Endothelial cell of umbilical vein (primary cell): ENCODE data around the gene BBC3. TPM values are rescaled to one million over a fixed set of nuclear protein-coding genes. Genes with fewer than 3 reads are reported as not detected.

Experiments
- BruUV-seq: library from RNA; stranded (reverse); fragments of 400-500 nt; replicated peaks from 2 replicates; lab custom pipeline; 2021; lab: Mats Ljungman, UMichigan
- CTCF ChIA-PET: fragments of 300-600, 350-600 bp; sonication (Branson Sonifier 250); formaldehyde crosslinking; loops from one replicate; lab custom pipeline; 2021; ENCODE audit warnings: antibody characterized with exemption, inconsistent platforms; lab: Charles Lee
- POLR2A ChIA-PET: fragments of 300-600, 350-600 bp; sonication (Branson Sonifier 250); formaldehyde crosslinking; loops from one replicate; lab custom pipeline; 2021; ENCODE audit warnings: antibody characterized with exemption, inconsistent platforms; lab: Charles Lee
- DNase-seq: peaks from one replicate; pipeline ENCODE4 v3.0.0-alpha.2; 2011; ENCODE audit warnings: low read depth, low spot score
- FAIRE-seq: peaks from 2 replicates; lab custom pipeline; 2011; peaks lifted over from hg19 to GRCh38; lab: Jason Lieb, UNC
- H2AFZ ChIP-seq: 2 replicates; pipeline ENCODE4 v1.6.0; 2012; ENCODE audit warnings: low read depth, low read length, control low read depth, inconsistent platforms
- H3K27ac ChIP-seq: 2 replicates; pipeline ENCODE4 v1.5.1; 2011; ENCODE audit warnings: low read depth, mild to moderate bottlenecking, control low read depth, low read length, moderate library complexity; ENCODE audit not compliant: insufficient read depth
- H3K27me3 ChIP-seq, 2 experiments: 2 replicates each; pipeline versions ENCODE4 v1.6.0 to v1.6.1; 2011; ENCODE audit warnings: low read length in 2 of 2, mixed read lengths in 1 of 2; ENCODE audit not compliant: control insufficient read depth in 2 of 2, insufficient read depth in 2 of 2
- H3K36me3 ChIP-seq, 2 experiments: 2 replicates in 1 of 2; 3 replicates in 1 of 2; pipeline ENCODE4 v1.5.1; 2011; ENCODE audit warnings: low read length in 2 of 2, mild to moderate bottlenecking in 1 of 2, moderate library complexity in 1 of 2; ENCODE audit not compliant: control insufficient read depth in 2 of 2, insufficient read depth in 2 of 2; ENCODE audit errors: extremely low read depth in 1 of 2
- H3K4me1 ChIP-seq: 3 replicates; pipeline ENCODE4 v1.5.1; 2011; ENCODE audit warnings: mild to moderate bottlenecking, low read length; ENCODE audit not compliant: control insufficient read depth, insufficient read depth; ENCODE audit errors: extremely low read depth
- H3K4me2 ChIP-seq: 2 replicates; pipeline ENCODE4 v1.6.1; 2011; ENCODE audit warnings: low read length, control low read depth, mixed read lengths; ENCODE audit not compliant: insufficient read depth
- H3K4me3 ChIP-seq, 3 experiments: fragments of 200-600 bp in 1 of 3; sonication (generic), shearing (Covaris generic) in 1 of 3; replicated peaks in 1 of 3; 2 replicates each; pipeline ENCODE4 v1.5.1; 2011 to 2016; ENCODE audit warnings: control low read depth in 3 of 3, low read length in 3 of 3, mild to moderate bottlenecking in 2 of 3, inconsistent platforms in 1 of 3, low read depth in 1 of 3, moderate library complexity in 1 of 3; ENCODE audit not compliant: insufficient read depth in 1 of 3
- H3K79me2 ChIP-seq: 2 replicates; pipeline ENCODE4 v1.6.0; 2012; ENCODE audit warnings: low read length, inconsistent platforms; ENCODE audit not compliant: control insufficient read depth, insufficient read depth
- H3K9ac ChIP-seq: replicated peaks from 2 replicates; pipeline ENCODE3; 2011; ENCODE audit warnings: low read length, control low read depth; ENCODE audit not compliant: insufficient read depth; ENCODE audit errors: extremely low read depth
- H3K9me1 ChIP-seq: replicated peaks from 3 replicates; pipeline ENCODE4 v1.6.0; 2011; ENCODE audit warnings: mild to moderate bottlenecking, low read length; ENCODE audit not compliant: control insufficient read depth, insufficient read depth; ENCODE audit errors: extremely low read depth
- H3K9me3 ChIP-seq: replicated peaks from 2 replicates; pipeline ENCODE4 v1.5.1; 2012; ENCODE audit warnings: low read length, inconsistent platforms; ENCODE audit not compliant: control insufficient read depth, insufficient read depth
- H4K20me1 ChIP-seq: replicated peaks from 2 replicates; pipeline ENCODE3; 2011; ENCODE audit warnings: mild to moderate bottlenecking, low read length; ENCODE audit not compliant: control insufficient read depth, insufficient read depth; ENCODE audit errors: extremely low read depth
- EZH2 ChIP-seq: IDR thresholded peaks from 2 replicates; pipeline ENCODE4 v1.6.1; 2012; ENCODE audit warnings: borderline replicate concordance, low read depth, mild to moderate bottlenecking, moderate library complexity, low read length, inconsistent platforms; ENCODE audit not compliant: severe bottlenecking
- GATA2 ChIP-seq: IDR thresholded peaks from 2 replicates; pipeline ENCODE4 v1.7.0; 2011; ENCODE audit warnings: low read depth, mild to moderate bottlenecking, moderate library complexity, mixed read lengths, low read length; ENCODE audit not compliant: insufficient read length, insufficient read depth
- JUN ChIP-seq: IDR thresholded peaks from 2 replicates; pipeline ENCODE4 v1.6.1; 2011; ENCODE audit warnings: borderline replicate concordance, low read depth; ENCODE audit not compliant: insufficient read length, insufficient read depth
- POLR2A ChIP-seq: IDR thresholded peaks from 2 replicates; pipeline ENCODE4 v1.6.1; 2012; ENCODE audit warnings: low read depth, mild to moderate bottlenecking, control low read depth, low read length
- POLR2AphosphoS5 ChIP-seq: IDR thresholded peaks from 2 replicates; pipeline ENCODE4 v1.6.1; 2012; ENCODE audit warnings: low read depth, mild to moderate bottlenecking, control low read depth, low read length, moderate library complexity; ENCODE audit not compliant: insufficient read depth
- dilution Hi-C: fragments of 300-500 bp; cut with MboI; formaldehyde crosslinking; loops from one replicate; pipeline ENCODE4 v1.15.0; 2019; ENCODE audit warnings: low sequenced_read_pairs; ENCODE audit not compliant: extremely low pct_ligation_motif_present
- intact Hi-C: fragments of 100-400 bp; cut with micrococcal nuclease; formaldehyde crosslinking; loops from one replicate; pipeline ENCODE4 v1.10.0; 2022
- polyA plus RNA-seq, 4 experiments: library from polyadenylated mRNA; depleted of rRNA in 3 of 4; stranded (reverse) in 3 of 4; unstranded in 1 of 4; fragments of >200 nt; gene quantifications; 2 replicates each; pipeline versions ENCODE4 v1.2.1 to v1.2.3, GENCODE V29; 2011 to 2012; ENCODE audit warnings: missing spikeins in 1 of 4
- total RNA-seq: library from RNA; stranded (reverse); gene quantifications from 2 replicates; pipeline ENCODE4 v1.2.3, GENCODE V29; 2021
- TF ChIP-seq, protein P1 (sequence below): IDR thresholded peaks from 2 replicates; pipeline ENCODE4 v1.6.1; 2011; ENCODE audit not compliant: insufficient read depth, insufficient read length

Gene BBC3
- total and polyA plus RNA-seq, 2 donors (not counting 3 experiments of a cell fraction or from before 2014, with no cell fraction given), result 11.3 to 35.7 TPM

DNA sequence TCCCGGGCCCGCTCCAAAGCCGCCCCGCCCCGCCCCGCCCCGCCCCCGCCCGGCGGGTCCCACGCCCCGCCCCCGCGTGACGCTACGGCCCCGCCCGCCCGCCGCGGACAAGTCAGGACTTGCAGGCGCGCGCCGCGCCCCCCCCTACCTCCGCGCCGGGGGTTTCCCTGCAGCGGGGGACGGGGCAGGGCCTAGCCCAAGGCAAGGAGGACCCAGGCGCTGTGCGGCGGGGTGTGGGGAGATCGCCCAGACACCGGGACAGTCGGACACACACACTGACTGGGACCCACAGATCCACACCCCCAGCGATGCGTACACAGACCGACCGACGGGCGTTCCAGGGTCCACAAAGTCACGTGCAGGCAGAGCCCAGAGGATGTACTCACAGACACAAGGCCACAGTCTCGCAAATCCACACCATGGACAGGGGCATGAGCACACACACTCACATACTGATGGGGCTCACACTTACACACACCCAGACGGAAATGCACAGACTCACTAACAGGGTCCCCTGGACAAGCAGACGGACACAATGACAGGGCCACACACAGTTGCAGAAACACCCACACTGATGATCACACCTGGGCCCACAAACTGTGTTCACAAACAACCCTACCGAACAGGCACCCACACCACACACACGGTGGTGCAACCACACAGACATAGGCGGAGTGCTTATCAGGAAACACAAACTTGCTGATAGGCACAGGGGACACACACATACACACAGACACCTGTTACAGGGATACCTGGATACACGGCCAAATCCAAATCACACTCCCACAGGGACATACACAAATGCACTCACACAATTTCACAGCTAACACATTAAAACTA is 436 bp upstream of the BBC3 start:
- H4K20me1 ChIP-seq, result no peaks in the 10 kb centered on the region
- FAIRE-seq, result peak; percentile 70
- no peaks in the 10 kb centered on the region for H3K9me3 ChIP-seq
- peak overlapping the region; percentile 12 for H3K4me2 ChIP-seq
- DNase-seq, result peak; percentile 91
- H3K9ac ChIP-seq, result peak overlapping the region; percentile 54
- peak overlapping the region; percentile 16 for H2AFZ ChIP-seq
- peak overlapping the region in 2 of 3 experiments; percentile 14 to 38 for H3K4me3 ChIP-seq
- H3K27me3 ChIP-seq, result no peaks in the 10 kb centered on the region
- ChIA-PET POLR2A (no interaction called here), CTCF (interaction anchor here (0.7 to 4.3 kb wide), 3 partner anchors 13 to 16 kb away, joined by 3 to 32 read pairs (median 3); no protein-coding TSS in a partner anchor)
- intact Hi-C loops (no loop called here), dilution Hi-C loops (no loop called here)
- peak overlapping the region; percentile 56 for H3K27ac ChIP-seq
- no peaks in the 10 kb centered on the region for H3K36me3 ChIP-seq
- no peaks in the 10 kb centered on the region for H3K9me1 ChIP-seq
- H3K79me2 ChIP-seq, result peaks cover 9% of the 10 kb centered on the region
- peaks cover 31% of the 10 kb centered on the region for H3K4me1 ChIP-seq
- BruUV-seq, result TSS peak; percentile 56
- TF ChIP-seq JUN, result no peak
- peak; percentile 64 for TF ChIP-seq POLR2A
- no peak for TF ChIP-seq EZH2
- peak; percentile 56 for TF ChIP-seq POLR2AphosphoS5
- TF ChIP-seq, protein P1, sequence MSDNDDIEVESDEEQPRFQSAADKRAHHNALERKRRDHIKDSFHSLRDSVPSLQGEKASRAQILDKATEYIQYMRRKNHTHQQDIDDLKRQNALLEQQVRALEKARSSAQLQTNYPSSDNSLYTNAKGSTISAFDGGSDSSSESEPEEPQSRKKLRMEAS, result peak; percentile 78
- TF ChIP-seq GATA2, result no peak
